NT2/D1 (cell line): ENCODE results near the gene SLC9A3.

Source experiments
- SUZ12 ChIP-seq: IDR thresholded peaks from 2 replicates; pipeline ENCODE4 v1.6.1; 2011; ENCODE audit not compliant: insufficient read length, insufficient read depth; ENCODE audit errors: extremely low read depth
- ZNF274 ChIP-seq: IDR thresholded peaks from 2 replicates; pipeline ENCODE4 v1.6.1; 2011; ENCODE audit warnings: mild to moderate bottlenecking, low read depth, low read length

- no peak for TF ChIP-seq SUZ12
- TF ChIP-seq ZNF274, result no peak
Observed at GRCh38 chr5:538801-539468, 14.7 kb upstream of the SLC9A3 start.
